ENCODE results near the gene MCM3AP. TPM values are rescaled to one million over a fixed set of nuclear protein-coding genes. Genes with fewer than 3 reads are reported as not detected.
"Not testable (repeated sequence)": the region's sequence is repeated elsewhere in the genome, so short reads cannot be mapped to it uniquely, and the experiment has no call there.

Gene MCM3AP
- total RNA-seq, 4 donors from 2014 or later, result 58.6 to 89.2 (median 81.9) TPM

DNA sequence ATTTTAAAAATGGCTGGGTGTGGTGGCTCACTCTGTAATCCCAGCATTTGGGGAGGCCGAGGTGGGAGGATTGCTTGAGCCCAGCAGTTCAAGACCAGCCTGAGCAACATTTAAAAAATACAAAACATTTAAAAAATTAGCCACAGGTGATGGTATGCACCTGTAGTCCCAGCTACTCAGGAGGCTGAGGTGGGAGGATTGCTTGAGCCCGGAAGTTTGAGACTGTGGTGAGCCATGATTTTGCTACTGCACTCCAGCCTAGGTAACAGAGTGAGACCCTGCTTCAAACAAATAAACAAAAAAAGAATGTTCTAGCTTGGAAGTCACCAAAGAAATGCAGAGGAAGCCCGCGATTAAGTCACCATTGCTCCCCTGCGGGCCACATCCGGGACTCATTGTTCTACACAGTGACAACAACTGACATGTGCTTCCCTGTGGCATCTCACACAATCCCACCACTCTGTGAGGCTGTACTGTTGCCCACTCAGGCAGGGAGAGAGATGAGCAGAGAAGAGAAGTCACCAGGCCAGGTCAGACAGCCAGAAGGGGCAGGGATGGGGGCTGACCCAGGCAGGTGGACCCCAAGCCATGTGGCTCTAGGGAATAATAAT lies 82.7 kb downstream of the MCM3AP start:
- peaks cover 41 to 89% (median 72%) of the 10 kb centered on the region in 4 donors for H3K36me3 ChIP-seq
- intact Hi-C loops (cut with DNase I), result no loop called here
- TF ChIP-seq POLR2A (IDR thresholded peaks at IDR 0.05; ENCODE audit: low read depth) (no peak), POLR2AphosphoS5 (IDR thresholded peaks at IDR 0.05) (no peak), EP300 (IDR thresholded peaks at IDR 0.05) (no peak)
- TF ChIP-seq, protein P1, sequence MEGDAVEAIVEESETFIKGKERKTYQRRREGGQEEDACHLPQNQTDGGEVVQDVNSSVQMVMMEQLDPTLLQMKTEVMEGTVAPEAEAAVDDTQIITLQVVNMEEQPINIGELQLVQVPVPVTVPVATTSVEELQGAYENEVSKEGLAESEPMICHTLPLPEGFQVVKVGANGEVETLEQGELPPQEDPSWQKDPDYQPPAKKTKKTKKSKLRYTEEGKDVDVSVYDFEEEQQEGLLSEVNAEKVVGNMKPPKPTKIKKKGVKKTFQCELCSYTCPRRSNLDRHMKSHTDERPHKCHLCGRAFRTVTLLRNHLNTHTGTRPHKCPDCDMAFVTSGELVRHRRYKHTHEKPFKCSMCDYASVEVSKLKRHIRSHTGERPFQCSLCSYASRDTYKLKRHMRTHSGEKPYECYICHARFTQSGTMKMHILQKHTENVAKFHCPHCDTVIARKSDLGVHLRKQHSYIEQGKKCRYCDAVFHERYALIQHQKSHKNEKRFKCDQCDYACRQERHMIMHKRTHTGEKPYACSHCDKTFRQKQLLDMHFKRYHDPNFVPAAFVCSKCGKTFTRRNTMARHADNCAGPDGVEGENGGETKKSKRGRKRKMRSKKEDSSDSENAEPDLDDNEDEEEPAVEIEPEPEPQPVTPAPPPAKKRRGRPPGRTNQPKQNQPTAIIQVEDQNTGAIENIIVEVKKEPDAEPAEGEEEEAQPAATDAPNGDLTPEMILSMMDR (IDR thresholded peaks at IDR 0.05), result no peak
- H3K9me3 ChIP-seq, result no peaks in the 10 kb centered on the region
- no peak overlapping the region for H3K4me3 ChIP-seq
- H3K4me1 ChIP-seq, result peaks cover 0 to 5% (median 0%) of the 10 kb centered on the region in 4 donors
- no peak overlapping the region for H3K27ac ChIP-seq (replicated peaks in 1 of 4)
- 75% methylated on average over 6 of the region's 6 CpGs for WGBS
- DNase-seq (ENCODE audit: extremely low spot score), result no peak
- H3K27me3 ChIP-seq, result no peaks in the 10 kb centered on the region

DNA sequence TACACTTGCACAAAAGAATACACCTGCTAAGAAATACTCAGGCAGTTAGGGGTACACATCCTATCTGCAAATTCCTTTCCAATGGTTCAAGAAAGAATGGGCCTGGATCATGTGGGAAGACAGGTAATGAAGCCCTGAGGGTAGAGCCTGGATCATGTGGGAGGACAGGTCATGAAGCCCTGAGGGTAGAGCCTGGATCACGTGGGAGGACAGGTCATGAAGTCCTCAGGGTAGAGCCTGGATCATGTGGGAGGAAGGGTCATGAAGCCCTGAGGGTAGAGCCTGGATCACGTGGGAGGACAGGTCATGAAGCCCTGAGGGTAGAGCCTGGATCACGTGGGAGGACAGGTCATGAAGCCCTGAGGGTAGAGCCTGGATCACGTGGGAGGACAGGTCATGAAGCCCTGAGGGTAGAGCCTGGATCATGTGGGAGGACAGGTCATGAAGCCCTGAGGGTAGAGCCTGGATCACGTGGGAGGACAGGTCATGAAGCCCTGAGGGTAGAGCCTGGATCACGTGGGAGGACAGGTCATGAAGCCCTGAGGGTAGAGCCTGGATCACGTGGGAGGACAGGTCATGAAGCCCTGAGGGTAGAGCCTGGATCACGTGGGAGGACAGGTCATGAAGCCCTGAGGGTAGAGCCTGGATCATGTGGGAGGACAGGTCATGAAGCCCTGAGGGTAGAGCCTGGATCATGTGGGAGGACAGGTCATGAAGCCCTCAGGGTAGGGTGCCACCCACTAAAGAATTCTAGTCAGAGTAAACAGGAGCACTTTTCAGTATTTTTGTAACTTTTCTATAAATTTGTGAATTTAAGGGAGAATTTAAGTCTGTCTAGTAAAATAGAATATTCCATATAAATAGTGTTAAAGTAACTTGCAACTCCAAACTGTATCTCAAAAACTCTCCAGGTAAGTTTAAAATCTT lies 84.3 kb downstream of the MCM3AP start:
- DNase-seq (ENCODE audit: extremely low spot score); H3K27me3 ChIP-seq; intact Hi-C loops (cut with DNase I); H3K4me3 ChIP-seq; H3K27ac ChIP-seq (replicated peaks in 1 of 4); H3K9me3 ChIP-seq; H3K4me1 ChIP-seq: not testable (repeated sequence)
- WGBS, result 82% methylated on average over 2 of the region's 8 CpGs
- peaks cover 39 to 89% (median 72%) of the 10 kb centered on the region in 4 donors for H3K36me3 ChIP-seq

DNA sequence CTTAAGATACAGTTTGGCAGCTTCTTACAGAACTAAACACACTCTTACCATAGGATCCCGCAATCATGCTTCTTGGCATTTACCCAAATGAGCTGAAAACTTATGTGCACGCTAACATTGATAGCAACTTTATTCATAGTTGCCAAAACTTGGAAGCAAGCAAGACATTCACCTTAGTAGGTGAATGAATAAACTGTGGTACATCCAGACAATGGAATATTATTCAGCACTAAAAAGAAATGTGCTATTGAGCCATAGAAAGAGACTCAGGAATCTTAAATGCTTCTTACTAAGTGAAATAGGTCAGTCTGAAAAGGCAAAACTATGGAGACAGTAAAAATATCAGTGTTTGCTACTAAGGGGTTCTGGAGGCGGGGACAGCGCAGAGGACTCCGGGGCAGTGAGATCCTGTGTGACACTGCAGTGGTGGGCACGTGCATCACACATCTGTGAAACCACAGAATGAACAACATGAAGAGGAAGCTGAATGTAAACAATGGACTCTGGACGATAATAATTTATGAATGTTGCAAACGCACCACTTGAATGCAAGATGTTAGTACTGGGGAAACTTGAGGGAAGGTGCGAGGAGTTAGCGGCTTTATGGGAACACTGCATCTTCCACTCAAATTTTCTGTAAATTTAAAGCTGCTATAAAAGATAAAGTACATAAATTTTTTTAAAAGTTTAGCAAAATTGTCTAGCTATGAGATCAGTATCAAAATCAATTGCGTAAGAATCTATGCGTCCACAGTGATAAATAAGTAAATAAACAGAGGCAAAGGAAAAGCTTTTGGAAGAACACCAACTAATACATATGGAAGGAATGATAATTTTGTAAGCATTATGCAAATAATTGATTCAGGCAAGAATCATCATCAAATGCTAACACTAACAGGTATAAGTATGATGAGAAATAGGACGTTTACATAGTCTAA lies 85.7 kb downstream of the MCM3AP start:
- 78% methylated on average over 13 of the region's 13 CpGs for WGBS
- intact Hi-C loops (cut with DNase I), result no loop called here
- TF ChIP-seq POLR2AphosphoS5 (IDR thresholded peaks at IDR 0.05), result no peak
- TF ChIP-seq POLR2A (IDR thresholded peaks at IDR 0.05; ENCODE audit: low read depth), result no peak
- TF ChIP-seq, protein P1 (IDR thresholded peaks at IDR 0.05), result no peak
- no peak for TF ChIP-seq EP300 (IDR thresholded peaks at IDR 0.05)
- H3K27me3 ChIP-seq, result no peaks in the 10 kb centered on the region
- DNase-seq (ENCODE audit: extremely low spot score), result no peak
- no peak overlapping the region for H3K27ac ChIP-seq (replicated peaks in 1 of 4)
- no peak overlapping the region for H3K4me3 ChIP-seq
- peaks cover 41 to 89% (median 72%) of the 10 kb centered on the region in 4 donors for H3K36me3 ChIP-seq
- H3K4me1 ChIP-seq, result peaks cover 0 to 5% (median 0%) of the 10 kb centered on the region in 4 donors
- H3K9me3 ChIP-seq, result no peaks in the 10 kb centered on the region

DNA sequence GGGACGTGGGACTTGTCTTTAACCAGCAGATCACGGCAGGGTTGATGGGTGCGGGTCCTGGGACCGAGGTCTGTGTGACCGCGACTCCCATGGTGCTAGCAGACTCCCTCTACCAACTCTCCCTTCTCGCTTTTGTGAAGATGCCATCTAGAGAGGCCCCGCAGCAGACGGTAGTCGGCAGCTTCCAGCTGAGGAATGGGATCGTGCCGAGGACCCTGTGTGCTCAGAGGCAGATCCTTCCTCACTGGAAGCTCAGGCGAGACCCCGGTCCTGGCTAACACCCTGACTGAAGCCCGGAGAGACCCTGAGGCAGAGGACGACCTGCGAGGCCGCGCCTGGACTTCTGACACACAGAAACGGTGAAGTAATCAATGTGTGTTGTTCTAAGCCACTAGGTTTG lies 88.7 kb downstream of the MCM3AP start:
- WGBS, result 89% methylated on average over 19 of the region's 20 CpGs
- no peaks in the 10 kb centered on the region for H3K4me1 ChIP-seq
- intact Hi-C loops (cut with DNase I), result no loop called here
- no peak overlapping the region for H3K27ac ChIP-seq (replicated peaks in 1 of 4)
- TF ChIP-seq POLR2AphosphoS5 (IDR thresholded peaks at IDR 0.05) (no peak), POLR2A (IDR thresholded peaks at IDR 0.05; ENCODE audit: low read depth) (no peak), EP300 (IDR thresholded peaks at IDR 0.05) (no peak)
- TF ChIP-seq, protein P1 (IDR thresholded peaks at IDR 0.05), result no peak
- no peaks in the 10 kb centered on the region for H3K27me3 ChIP-seq
- no peak overlapping the region for H3K4me3 ChIP-seq
- H3K36me3 ChIP-seq, result peaks cover 59 to 93% (median 83%) of the 10 kb centered on the region in 4 donors
- H3K9me3 ChIP-seq, result no peaks in the 10 kb centered on the region
- DNase-seq (ENCODE audit: extremely low spot score), result no peak

All from esophagus muscularis mucosa (tissue), 4 donors.